ENCODE measurements around the gene PRICKLE2.

PRICKLE2 gene

DNA sequence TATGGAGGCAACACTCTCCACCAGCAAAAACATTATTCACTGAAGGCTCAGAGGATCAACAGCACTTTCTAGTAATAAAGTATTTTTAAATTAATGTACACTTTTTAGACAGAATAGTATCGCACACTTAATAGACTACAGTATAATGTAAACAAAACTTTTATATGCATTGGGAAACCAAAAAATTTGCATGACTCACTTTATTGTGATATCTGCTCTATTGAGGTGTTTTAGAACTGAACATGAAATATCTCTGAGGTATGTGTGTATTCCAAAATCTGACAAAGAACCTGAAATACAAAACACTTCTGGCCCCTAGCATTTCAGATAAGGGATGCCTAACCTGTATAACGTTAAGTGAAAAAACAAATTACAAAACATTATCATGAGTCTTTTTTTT lies 99.7 kb downstream of the PRICKLE2 start:
- no peak overlapping the region for H3K4me3 ChIP-seq (ENCODE audit: low read depth, low read length)
- no peak for TF ChIP-seq CTCF (IDR thresholded peaks at IDR 0.05; ENCODE audit: borderline replicate concordance, insufficient read depth, low read depth, low read length)

GRCh38 chr3:64123931-64124330 lies 101.3 kb downstream of the PRICKLE2 start:
- H3K4me3 ChIP-seq (ENCODE audit: low read depth, low read length): no peak overlapping the region
- TF ChIP-seq CTCF (IDR thresholded peaks at IDR 0.05; ENCODE audit: borderline replicate concordance, insufficient read depth, low read depth, low read length): no peak

DNA sequence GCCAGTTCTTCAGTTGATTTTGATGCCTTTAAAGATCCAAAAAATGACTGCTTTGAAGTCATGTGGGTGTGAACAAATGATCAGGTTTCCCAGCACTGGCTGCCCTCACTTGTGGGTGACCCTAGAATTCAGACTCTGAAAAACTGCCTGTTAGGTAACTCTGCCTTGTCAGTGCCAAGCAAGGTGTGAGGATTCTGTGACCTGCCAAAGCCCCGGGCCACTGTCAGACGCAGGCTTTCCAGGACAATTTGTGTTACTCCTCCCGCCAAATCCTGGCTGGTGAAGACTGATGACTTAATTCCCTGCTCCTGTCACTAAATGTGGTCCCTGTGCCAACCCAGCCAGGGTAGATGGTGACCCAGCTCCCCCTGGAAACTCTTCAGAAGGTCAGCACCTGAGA lies 102.8 kb downstream of the PRICKLE2 start:
- H3K4me3 ChIP-seq (ENCODE audit: low read depth, low read length): no peak overlapping the region
- TF ChIP-seq CTCF (IDR thresholded peaks at IDR 0.05; ENCODE audit: borderline replicate concordance, insufficient read depth, low read depth, low read length): no peak

- no peak for TF ChIP-seq CTCF (IDR thresholded peaks at IDR 0.05; ENCODE audit: borderline replicate concordance, insufficient read depth, low read depth, low read length)
Observed at GRCh38 chr3:64121750-64122311, 103.4 kb downstream of the PRICKLE2 start.

GRCh38 chr3:64120876-64121275 lies 104.4 kb downstream of the PRICKLE2 start:
- no peak overlapping the region for H3K4me3 ChIP-seq (ENCODE audit: low read depth, low read length)
- TF ChIP-seq CTCF (IDR thresholded peaks at IDR 0.05; ENCODE audit: borderline replicate concordance, insufficient read depth, low read depth, low read length): no peak

More at GRCh38 chr3:64121750-64122311, 103.4 kb downstream of the PRICKLE2 start:
- H3K4me3 ChIP-seq (ENCODE audit: low read depth, low read length): no peak overlapping the region

- TF ChIP-seq CTCF (IDR thresholded peaks at IDR 0.05; ENCODE audit: borderline replicate concordance, insufficient read depth, low read depth, low read length): no peak
Observed at GRCh38 chr3:64117483-64117882, 107.8 kb downstream of the PRICKLE2 start.

GRCh38 chr3:64114651-64115050 lies 110.6 kb downstream of the PRICKLE2 start:
- TF ChIP-seq CTCF (IDR thresholded peaks at IDR 0.05; ENCODE audit: borderline replicate concordance, insufficient read depth, low read depth, low read length): no peak
- no peak overlapping the region for H3K4me3 ChIP-seq (ENCODE audit: low read depth, low read length)

More at GRCh38 chr3:64117483-64117882, 107.8 kb downstream of the PRICKLE2 start:
- H3K4me3 ChIP-seq (ENCODE audit: low read depth, low read length): no peak overlapping the region
